Measurements from ENCODE around the gene TTLL5.

TTLL5 gene

DNA sequence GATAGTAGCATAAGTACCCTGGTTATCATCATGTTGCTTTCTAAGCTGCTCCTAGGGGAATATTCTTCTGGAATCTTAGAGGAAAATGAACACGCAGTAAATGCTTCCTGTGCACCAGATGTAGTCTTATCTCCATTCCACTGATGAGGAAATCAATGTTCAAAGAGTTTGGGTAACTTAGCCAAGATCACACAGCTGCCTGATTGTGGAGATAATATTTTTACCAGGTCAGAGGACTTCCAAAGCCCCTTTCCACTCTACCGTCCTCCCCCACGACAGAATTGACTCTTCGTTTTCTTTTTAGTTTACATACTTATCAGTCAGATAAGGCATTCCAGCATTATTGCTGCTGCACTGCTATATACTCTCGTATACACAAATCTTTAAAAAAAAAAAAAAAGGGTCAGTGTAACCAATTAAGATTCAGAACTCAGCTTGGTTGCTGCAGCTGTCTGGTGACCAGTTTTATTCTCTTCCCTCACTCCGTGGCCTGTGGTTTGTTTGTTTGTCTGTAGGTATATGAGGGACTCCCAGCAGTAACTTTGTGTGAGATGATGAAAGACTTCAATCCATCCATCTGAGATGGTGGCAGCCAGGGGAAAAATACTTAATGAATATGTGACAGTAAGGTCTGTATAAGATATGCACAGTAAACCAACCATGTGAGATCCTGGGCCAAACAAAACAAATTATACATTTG lies 210.3 kb downstream of the TTLL5 start:
- no peak for DNase-seq (ENCODE audit: low spot score)

DNA sequence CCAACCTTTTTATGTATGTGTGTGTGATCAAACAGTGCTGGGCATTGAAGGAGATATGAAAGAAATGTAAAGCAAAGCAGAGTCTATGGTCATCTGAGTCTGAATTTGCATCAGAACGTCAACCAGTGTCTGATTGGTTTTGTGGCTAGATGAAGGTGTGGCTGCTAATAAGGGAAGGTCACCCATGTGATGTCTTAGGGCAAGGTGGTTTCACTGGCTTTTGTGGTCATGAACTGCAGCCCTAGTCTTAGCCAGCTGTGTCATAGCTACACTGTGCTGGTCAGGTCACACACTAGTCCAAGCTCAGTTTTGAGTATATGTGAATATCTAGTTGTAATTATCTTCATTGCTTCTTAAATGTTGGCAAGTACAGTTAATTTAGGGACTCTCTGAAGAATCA lies 214.9 kb downstream of the TTLL5 start:
- no peak for DNase-seq (ENCODE audit: low spot score)

DNA sequence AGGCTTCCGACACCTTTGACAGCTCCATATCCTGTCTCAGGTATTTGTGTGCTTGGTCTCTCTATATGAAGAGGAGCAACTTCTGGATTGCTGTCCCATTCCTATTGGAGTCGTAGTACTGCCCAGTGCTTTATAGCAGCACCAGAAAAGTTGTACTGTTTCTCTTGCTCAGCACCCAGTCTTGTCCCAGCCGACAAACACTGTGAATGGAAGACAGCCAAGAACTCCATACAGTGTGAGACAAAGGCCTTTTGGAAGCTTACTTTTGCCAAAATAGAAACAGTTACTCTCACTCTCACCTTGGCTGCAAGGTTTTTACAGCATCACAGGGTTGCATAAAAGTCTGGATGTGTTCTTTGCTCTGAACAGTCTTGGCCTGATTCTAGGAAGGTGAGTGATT lies 215.5 kb downstream of the TTLL5 start:
- no peak for DNase-seq (ENCODE audit: low spot score)

DNA sequence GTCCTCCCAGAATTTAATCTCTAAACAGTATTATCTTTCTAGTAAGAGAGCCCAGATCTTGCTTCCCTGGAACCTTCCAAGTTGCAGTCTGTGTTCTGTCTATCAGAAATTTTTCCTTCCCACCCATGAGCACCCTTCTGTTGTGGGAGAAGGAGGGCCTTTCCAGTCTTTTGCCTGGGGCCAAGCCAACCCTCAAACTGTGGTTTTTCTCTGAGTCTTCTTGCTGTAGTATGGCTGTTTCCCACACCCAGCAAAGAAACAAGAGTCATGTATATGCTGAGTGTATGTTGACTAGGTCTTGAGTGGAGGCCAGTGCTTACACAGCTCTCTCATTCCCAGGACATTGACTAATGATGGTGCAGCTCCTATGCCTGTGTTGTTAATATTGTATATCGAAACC lies 216.2 kb downstream of the TTLL5 start:
- DNase-seq (ENCODE audit: low spot score) = peak; percentile 29

DNA sequence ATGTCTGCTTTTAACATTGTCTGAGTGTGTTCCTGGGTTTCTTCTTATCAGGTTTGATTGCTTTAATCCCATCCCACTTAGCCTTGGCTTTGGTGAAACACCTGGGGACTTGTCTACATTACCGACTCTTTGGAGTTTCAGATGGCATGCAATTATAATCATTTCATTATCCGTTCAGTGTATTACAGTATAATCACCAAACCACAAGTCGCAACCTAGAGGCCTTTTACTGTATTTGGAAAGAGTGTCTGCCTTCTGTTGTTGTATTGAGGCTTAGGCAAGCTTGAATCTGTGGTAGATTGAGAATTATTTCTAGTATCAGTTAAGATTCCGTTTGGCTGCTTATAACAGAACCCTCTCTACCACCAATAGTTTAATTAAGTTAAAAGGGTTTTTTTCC lies 216.8 kb downstream of the TTLL5 start:
- DNase-seq (ENCODE audit: low spot score) = no peak

DNA sequence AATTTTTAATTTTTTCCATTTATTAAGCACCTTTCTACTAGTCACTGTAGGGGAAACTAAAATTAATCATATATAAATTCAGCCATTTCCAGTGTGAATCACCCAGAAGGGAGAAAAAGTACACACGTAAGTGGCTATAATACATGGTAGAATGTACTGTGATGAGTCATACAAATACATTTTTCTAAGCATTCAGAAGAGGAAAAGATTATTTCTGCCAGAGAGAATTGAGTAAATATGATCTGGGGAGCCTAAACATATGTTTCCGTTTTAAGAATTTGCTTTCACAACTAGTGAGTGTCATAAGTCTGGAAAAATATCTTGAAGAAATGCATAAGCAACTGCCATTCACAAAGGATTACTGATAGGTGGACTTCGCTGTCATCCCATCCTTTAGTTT lies 218.0 kb downstream of the TTLL5 start:
- DNase-seq (ENCODE audit: low spot score) = no peak

DNA sequence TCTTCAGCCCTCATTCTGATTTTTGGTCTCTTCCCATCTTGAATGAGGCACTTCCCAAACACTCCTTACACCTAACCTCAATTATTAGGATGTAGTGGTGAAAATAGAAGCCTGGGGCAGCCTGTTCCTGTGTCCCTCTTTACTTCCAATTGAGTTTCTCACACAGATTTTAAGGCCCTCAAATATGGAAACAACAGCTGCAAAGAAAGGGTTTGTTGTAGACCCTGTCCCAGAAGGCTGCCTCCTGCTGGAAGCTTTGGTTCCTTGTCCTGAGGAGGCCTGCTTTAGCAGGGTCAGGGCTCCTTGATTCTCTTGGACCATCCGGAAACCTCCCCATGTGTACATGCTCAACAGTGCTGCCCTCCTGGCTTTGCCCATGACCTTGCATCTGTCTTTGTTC lies 219.5 kb downstream of the TTLL5 start:
- no peak for DNase-seq (ENCODE audit: low spot score)

DNA sequence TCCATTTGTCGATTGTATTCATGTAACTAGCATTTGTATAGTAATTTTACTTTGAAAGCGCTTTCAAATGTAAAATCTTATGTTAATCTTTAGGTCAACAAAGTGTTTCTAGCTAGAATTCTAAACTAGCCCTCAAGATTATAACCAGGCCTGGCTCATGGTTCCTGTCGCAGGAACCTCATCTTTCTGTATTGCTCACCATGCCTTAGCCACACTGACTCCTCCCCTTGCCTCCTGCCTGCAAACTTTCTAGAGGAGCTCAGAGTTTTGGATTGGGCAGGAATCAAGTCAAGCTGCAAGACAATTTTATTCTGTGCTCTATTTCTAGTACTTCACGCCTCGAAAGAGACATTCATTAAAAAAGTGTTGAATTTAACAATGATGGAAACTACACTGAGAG lies 220.9 kb downstream of the TTLL5 start:
- no peak for DNase-seq (ENCODE audit: low spot score)

DNA sequence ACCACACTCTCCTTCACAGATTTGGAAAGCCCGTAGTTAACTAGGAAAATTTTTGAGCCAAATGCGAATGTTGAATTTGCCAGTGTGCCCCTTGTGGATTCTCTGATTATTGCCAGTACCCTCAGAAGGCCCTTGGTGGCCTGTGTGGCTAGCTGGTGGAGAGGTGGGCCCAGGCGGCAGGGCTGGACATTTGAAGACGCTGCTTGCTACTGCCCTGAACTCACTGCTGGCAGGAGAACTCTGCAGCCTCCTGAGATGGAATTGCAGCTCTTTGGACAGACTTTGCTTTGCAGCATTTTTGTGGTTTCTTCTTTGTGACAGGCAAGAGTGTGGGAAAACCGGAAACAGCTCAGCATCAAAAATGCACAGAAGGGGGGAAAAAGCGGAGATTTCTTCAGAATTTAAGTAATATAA lies 223.2 kb downstream of the TTLL5 start:
- peak; percentile 78 for DNase-seq (ENCODE audit: low spot score)

DNA sequence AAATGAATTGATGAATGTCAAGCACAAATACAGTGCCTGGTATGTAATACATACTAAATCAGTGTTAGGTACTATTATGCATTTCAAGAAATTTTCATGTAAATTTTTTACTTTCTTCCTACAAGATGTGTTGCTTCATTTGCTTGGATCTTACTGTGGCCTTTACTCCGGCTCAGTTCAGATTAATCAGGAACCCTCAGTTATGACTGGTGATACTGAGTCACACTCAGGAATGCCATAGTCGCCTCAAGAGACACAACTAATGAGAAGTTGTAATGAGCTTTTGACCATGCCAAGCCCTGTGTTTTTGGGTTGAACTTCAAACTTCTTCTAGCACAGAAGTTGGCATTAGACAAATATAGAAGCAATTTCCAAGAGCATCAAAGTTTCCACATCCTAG lies 224.8 kb downstream of the TTLL5 start:
- peak; percentile 69 for DNase-seq (ENCODE audit: low spot score)

DNA sequence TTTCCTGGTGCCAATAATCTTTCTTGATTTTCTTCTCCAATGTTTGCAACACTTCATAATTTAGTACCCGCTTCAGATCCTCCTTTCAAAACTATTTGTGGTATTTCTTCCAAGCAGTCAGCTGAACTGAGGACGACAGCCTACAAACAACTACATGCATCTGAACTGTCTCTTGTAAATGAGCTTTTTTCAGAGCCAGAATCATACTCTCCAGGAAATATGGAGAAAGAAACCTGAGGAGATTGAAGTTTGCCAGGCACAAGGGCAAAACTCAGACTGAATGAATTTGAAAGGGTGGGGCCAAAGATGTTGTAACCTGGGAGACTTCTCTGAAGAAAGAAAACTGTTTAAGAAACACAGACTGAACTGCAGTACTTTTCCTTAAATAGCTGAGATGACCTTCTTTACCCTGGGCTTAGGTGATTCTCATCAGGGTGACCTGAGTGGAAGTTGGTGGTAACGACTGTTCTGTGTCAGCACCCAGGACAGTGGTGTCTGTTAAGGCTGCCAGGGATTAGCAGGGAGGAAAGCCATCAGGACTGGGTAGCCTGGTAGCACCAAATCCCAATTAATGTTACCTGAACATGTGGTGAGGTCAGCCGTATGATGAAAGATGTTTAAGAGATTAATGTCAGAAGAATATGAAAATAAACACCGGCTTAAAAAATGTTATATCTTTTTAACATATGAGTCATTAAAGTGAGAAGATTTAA lies 225.7 kb downstream of the TTLL5 start:
- peak; percentile 38 for DNase-seq (ENCODE audit: low spot score)

DNA sequence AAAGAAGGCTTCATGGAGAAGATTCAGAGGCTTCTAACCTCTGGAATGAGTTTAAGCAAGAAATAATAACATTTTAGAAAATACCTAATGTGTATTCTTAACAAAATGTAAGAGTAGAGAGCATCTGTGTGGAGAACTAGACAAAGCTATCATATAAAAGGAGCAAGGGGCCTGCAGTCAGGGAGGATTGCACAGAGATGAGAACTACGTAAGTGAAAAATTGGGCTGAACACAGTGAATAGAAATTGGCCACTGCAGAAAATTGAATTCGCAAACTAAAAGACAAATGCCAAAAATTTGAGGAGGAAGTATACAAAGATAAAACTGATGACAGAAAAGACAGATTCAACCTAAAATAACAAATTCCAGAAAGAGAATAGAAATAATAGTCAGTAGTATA lies 227.9 kb downstream of the TTLL5 start:
- no peak for DNase-seq (ENCODE audit: low spot score)

DNA sequence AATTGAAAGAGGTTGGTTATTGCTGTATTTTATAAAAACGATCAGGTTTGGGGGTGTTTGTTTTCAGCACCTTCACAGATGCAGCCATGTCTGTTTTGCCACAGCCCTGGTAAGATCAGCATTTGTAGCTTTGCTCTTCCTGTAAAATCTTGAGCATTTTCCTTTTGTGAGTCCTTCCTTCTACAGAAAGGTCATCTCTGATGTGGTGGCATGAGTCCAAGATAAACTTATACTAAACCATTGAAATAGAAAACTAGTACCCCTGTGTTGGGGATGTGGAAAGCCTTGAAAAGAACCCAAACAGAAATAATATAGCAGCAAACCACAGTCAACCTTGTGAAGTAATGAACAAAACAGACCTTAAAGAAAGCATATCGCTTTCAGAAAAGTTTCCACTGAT lies 235.3 kb downstream of the TTLL5 start:
- no peak for DNase-seq (ENCODE audit: low spot score)

DNA sequence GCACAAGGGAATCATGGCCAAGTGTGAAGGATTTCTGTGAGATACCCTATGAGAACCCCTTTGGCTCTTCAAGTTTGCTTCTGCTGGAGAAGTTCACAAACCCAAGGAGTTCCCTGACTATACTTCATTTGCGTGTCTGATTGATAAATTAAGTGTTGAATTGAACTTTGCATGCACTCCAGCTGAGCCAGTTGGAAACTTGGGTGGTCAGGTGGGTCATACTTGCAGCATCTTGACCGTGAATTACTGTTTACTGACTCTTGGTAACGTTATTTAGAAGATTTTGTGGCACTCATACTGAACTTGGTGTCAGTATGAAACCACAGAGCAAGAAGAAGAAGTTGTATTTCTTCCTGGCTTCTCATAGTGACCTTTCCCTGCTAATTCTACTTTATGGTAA lies 243.3 kb downstream of the TTLL5 start:
- no peak for DNase-seq (ENCODE audit: low spot score)

DNA sequence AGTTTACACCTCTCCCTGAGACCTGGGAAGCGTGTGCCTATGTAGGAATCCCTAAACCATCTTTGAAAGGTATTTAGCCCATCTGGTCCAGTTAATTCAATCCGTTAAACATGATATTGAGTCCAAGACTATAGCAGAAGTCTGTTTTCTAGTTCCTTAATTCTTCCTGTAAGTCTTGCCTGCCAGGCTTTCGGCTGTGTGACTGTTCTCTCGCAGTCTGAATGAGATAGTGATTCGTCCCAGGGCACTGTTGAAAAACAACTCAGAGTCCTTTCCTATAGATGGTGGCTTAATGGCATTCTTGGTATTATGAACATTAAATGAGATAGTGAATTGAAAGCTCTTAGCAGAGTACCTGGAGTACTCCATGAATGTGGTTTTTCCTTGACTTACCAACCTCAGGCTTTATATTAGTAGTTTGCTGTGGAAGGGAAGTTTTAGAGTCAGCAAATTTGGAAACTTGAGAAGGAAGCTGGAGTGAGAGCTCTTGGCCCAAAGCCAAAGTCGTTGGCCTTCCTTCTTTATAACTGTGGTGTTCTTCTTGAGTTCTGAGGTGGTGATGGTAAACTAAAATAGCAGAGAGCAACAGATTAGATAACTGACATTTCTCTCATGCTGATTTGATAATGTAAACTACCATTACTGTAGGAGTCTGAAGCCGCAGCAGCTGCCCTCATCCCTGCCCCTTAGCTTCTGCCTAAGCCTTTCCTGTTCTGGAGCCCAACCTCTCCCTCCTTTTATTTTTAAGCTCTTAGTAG lies 244.3 kb downstream of the TTLL5 start:
- DNase-seq (ENCODE audit: low spot score) = no peak

DNA sequence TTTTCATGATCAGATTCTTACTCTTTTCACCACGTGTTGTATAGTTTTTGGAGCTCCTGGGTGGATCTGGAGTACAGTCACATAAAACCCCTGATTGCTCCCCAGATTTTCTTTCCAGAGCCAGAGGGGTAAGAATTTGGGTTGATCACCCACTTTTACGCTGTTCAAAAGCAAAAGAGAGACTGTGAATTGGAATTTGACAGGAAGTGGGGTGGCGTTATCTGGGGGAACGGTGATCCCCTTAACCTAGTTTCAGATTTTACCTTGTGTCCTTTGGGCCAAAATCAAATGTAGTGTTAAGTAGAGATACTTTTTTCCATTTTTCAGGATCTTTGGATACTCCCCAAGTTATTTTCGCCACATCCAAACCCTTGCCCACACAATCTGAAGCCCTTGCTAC lies 245.2 kb downstream of the TTLL5 start:
- DNase-seq (ENCODE audit: low spot score) = no peak

DNA sequence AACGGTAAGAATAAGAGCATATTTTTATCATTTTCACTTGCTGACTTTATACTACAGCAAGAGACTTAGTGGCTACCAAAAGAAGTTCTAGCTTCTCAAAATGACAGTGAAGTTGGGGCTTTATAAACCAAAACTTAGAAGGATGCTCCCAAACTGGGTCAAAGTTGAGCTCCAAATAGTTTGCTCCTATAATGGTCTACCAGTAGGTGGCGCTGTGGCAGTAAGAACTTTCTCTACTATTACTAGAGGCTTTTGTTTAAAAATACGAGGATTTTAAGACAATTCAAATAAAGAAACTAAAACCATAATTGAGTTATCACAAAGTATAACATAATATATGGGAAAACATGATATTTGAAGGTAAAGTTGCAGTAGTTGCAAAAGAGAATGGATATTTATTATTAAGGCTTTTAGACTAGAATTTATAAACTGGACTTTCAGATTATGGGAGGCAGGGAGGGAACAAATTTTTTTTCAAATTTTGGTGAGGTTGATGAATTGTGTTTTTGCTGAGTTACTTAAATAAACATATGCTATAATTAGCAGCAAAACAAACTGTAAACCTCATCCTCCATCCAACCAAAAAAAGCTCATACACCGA lies 245.7 kb downstream of the TTLL5 start:
- DNase-seq (ENCODE audit: low spot score) = peak; percentile 70

DNA sequence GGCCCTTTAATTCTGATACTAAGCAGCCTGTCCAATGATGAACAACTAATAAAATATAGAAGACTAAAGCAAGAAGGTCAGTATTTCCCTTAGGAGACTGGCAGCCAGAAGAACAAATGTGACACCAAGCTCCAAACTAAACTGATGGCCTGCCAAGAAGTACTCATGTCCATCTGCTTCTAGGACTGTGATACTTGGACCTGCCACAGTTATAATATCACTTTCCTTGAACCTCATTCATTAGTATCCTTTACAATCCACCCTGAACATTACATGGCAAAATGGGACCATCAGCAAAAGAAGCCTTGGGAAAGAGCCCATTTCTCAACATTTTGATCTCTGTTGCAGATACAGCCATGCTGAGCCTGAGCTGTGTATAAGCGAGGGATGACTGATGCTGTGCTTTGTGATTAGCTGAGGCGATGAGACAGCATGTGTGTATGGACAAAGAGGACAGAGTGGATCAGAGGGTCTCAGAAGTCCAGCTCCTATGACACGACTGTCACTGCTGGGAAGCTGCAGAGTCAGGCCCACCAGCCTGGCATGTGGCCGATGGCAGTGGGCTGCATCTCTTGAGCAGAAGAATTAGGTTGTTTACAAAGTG lies 246.8 kb downstream of the TTLL5 start:
- no peak for DNase-seq (ENCODE audit: low spot score)

DNA sequence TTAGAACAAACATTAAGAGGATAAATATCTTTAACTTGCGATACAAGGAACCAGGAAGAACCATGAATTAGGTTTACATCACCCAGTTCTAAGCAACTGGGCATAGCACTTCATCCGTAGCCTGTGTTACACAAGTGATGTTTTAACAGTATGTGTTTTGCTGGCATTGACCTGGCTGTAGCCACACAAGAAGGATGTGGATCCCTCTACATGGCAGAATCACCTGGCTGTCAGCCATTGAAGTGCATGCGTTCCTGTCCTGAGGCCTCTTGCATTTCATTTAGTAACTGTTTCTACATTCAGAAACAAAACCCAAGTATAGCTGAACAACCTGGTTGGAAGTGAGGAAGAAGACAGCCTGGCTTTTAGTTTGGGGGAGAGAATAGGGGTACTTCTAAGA lies 248.6 kb downstream of the TTLL5 start:
- no peak for DNase-seq (ENCODE audit: low spot score)

DNA sequence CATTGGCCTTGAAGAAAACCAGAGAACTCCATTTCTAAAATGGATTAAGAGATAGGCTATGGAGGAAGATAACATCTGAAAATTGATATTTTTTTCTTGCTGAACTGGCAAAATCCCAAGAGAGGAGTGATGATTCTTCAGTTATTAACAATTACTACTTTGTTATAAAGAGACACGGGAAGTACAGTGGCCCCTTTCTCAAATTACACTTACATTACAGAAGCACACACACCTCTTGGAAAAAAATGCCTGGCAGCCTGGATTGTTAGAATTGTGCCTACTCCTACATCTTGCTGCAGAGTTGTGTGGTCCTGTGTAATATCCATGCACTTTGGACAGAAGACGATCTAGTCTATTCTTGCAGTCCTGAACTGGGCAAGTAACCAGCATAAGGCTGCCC lies 249.0 kb downstream of the TTLL5 start:
- no peak for DNase-seq (ENCODE audit: low spot score)

DNA sequence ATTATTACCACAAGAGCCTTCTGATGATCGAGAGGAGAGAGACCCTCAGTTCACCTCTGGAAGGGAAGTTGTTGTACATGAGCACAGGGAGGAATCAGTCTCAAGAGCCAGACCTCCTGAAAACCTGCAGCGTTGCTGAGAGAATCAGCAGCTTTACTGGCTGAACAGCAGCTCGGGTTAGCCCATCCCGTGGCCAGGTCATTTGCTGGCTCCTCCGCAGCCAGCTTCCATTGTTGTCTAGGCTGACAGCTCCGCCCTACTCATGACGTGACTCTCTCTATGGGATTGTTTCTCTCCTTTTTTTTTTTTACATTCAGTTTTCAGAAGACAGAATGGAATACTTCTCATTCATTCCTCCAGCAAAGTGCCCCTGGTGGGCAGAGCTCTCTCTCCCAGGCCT lies 250.8 kb downstream of the TTLL5 start:
- no peak for DNase-seq (ENCODE audit: low spot score)

DNA sequence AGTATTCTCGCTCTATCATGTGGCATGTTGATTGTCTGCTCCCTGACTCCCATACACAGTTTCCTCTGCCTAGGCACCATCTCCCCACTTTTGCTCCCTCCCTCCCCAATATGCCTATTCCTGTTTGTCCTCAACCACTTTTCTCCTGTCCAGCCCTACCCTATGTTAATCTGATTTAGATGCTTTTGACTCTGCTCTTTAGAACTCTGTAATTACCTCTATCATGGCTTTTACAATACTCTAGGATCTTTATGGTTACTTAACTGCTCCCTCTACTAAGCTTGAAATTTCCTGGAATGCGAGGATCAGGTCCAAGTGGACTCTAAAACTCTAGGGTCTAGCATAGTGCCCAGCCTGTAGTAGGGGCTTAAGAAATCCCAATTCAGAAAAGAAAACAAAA lies 252.1 kb downstream of the TTLL5 start:
- DNase-seq (ENCODE audit: low spot score) = no peak

Measured in AG20443 (cell line).